Kidney capillary endothelial cell (primary cell): Measurements from ENCODE around the gene PHKB.
"Not testable (repeated sequence)": the region's sequence is repeated elsewhere in the genome, so short reads cannot be mapped to it uniquely, and the experiment has no call there.

Source experiments
- DNase-seq: peaks from one replicate; pipeline ENCODE4 v3.0.0-alpha.2; 2018; ENCODE audit warnings: low spot score

The PHKB gene

GRCh38 chr16:47507701-47508100, 46.6 kb downstream of the PHKB start:
- no peak for DNase-seq

DNA sequence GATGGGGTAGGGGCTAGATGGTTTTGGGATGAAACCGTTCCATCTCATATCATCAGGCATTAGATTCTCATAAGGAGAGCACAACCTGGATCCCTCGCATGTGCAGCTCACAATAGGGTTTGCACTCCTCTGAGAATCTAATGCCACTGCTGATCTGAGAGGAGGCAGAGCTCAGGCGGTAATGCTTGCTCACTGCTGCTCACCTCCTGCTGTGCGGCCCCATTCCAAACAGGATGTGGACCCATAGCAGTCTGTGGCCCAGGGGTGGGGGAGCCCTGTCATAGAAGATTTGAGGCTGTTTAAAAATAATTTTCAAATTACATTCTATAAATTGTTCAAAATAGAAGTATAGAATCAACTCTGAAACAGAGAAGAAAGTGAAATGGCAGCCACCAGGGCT, 50.8 kb downstream of the PHKB start:
- DNase-seq = no peak

GRCh38 chr16:47519037-47519436, 57.9 kb downstream of the PHKB start:
- DNase-seq = no peak

- no peak for DNase-seq
Observed at GRCh38 chr16:47519546-47519945, 58.4 kb downstream of the PHKB start.

DNA sequence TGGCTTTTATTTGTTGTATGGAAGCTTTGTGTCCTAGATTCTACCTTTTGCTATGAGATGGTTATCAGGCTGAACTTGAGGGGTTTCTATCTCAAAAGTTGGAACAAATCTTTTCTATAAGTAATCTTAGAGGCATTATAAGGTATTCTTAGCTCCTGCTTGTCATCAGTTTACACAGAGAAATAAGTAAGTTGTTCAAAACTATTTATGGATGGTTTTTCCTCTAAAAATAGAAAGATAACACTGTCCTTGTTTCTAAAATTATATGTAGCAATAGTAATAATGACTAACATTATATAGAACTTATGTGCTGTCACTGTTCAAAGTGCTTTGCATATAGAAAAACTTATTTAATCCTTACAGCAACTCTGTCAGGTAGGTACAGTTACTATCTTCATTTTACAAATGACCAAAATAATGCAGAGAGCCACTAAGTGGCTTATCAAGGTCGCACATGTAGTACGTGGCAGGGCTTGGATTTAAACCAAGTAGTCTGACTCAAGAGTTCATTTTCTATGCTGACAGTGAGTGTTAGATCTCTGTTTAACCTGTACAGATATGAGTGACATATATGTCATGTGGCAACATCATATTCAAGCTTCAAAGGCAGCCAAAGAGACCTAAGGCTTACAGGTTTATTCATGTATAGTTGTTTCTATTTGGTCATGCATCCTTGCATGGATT, 59.0 kb downstream of the PHKB start:
- DNase-seq = no peak

DNA sequence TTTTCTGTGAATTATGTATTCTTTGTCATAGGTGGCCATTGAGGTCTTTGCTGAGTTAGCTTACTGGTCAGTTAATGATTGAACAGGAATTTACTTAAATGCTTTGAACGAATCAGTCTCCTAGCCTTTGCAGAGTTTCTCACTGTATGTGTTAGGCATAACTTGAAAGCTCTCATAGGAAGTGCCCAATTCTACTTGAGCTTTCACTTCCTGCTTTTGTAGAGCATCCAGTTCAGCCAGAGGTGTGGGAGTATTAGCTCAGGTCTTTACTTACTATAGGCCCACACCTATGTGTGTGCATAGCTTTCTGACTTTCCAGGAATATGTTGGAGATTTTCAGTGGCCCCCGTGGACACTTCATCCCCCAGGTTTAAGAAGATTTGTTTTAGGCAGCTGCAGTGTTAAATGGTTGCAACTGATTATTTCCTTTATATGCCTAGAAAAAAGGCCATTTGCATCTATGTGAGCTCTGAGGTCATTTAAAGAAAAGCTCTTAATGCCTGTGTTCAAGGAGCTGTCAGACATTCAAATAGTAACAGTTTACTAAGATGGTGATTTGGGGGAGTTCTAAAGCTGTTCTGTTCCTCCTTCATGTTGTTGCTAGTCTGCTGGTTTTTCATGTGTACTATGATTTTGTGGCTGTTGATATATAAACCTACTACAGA, 62.3 kb downstream of the PHKB start:
- DNase-seq = peak; percentile 4

DNA sequence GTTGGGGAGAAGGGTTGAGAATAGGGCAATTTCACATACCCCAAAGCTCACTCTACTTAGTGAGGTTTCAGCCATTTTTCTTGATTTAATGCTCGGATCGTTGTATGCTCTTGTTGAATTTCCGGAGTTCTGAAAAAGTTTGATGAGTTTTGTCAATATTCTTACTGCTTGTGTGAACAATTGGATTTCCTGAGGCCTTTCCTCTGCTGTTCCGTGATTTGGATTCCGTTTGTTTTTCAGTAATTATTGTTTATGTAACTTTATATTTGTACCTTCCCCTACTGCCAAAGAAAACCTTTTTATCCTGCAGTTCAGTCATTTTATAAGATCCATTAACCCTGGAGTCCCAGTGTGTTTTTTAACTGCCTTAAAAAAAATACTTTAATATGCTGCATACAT, 62.9 kb downstream of the PHKB start:
- no peak for DNase-seq

DNA sequence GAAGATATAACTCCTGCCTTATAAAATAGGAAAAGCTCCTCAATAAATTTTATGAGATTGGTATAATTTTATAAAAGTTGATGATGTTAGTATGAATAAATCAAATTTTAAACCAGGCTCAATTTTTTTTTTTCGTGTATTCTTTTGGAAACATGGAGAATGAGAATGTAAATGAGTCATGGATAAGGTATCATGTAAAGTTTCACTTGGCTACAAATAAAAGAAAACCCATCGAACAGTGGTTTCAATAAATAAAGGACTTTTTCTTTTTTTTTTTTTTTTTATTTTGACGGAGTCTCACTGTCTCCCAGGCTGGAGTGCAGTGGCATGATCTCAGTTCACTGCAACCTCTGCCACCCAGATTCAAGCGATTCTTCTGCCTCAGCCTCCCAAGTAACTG, 67.3 kb downstream of the PHKB start:
- DNase-seq = no peak

DNA sequence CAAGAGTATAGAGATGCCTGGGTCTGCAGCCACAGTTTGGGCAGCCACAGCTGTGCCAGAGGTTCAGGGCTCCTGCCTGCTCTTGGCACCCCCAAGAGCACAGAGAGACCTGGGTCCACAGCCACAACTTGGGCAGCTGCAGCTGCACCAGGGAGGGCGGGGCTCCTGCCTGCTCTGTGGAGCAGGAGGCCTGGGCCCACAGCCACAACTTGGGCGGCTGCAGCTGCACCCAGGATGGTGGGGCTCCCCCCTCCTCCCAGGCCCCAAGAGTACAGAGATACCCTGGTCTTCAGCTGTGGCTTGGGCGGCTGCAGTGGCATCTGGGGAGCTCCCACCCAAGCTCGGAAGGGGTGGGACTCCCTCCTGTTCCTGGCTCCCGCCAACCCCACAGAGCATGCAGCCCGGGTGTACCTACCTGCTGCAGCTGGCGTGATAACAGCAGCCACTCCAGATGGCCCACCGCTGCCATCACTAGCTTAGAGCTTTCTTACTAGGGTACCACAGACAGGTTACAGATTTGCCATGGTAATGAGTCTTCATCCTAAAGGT, 72.7 kb downstream of the PHKB start:
- no peak for DNase-seq

- no peak for DNase-seq
Observed at GRCh38 chr16:47538472-47538871, 77.3 kb downstream of the PHKB start.

- not testable (repeated sequence) for DNase-seq
Observed at GRCh38 chr16:47539707-47540670, 78.9 kb downstream of the PHKB start.

GRCh38 chr16:47541135-47541534, 80.0 kb downstream of the PHKB start:
- DNase-seq = not testable (repeated sequence)

DNA sequence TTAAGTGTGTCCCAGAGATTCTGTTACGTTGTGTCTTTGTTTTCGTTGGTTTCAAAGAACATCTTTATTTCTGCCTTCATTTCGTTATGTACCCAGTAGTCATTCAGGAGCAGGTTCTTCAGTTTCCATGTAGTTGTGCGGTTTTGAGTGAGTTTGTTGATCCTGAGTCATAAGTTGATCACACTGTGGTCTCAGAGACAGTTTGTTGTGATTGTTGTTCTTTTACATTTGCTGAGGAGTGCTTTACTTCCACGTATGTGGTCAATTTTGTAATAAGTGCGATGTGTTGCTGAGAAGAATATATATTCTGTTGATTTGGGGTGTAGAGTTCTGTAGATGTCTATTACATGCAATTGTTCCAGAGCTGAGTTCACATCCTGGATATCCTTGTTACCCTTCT, 83.1 kb downstream of the PHKB start:
- DNase-seq = not testable (repeated sequence)

- not testable (repeated sequence) for DNase-seq
Observed at GRCh38 chr16:47551185-47551584, 90.1 kb downstream of the PHKB start.

- DNase-seq = not testable (repeated sequence)
Observed at GRCh38 chr16:47551767-47552166, 90.6 kb downstream of the PHKB start.

DNA sequence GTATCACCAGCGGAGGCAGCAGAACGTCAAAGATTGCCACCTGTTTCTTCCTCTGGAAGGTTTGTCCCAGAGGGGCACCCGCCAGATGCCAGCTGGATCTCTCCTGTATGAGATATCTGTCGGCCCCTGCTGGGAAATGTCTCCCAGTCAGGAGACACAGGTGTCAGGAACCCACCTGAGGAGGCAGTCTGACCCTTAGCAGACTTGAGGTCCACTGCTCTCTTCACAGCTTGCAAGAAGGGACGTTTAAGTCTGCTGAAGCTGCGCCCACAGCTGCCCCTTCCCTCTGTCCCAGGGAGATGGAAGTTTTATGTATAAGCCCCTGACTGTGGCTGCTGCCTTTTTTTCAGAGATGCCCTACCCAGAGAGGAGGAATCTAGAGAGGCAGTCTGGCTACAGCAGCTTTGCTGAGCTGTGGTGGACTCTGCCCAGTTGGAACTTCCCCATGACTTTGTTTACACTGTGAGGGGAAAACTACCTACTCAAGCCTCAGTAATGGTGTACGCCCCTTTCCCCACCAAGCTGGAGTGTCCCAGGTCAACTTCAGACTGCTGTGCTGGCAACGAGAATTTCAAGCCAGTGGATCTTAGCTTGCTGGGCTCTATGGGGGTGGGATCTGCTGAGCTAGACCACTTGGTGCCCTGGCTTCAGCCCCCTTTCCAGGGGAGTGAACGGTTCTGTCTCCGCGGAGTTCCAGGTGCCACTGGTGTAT, 92.9 kb downstream of the PHKB start:
- no peak for DNase-seq

- DNase-seq = not testable (repeated sequence)
Observed at GRCh38 chr16:47554587-47554986, 93.5 kb downstream of the PHKB start.

- no peak for DNase-seq
Observed at GRCh38 chr16:47561286-47561685, 100.2 kb downstream of the PHKB start.

DNA sequence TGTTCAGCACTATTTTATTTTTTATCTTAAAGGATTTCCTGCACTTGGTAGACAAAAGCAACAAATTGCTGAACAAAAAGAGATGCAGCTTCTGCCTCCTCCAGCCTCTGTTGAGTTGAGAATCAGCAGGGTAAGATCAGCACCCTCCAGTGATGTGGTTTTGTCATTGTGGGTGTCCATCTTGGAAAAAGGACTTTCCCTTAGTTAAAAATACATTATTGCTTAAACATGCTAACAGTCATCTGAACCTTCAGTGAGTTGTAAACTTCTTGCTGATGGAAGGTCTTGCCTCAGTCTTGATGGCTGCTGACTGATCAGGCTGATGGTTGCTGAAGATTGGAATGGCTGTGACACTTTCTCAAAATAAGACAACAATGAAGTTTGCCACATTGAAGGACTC, 101.2 kb downstream of the PHKB start:
- no peak for DNase-seq

DNA sequence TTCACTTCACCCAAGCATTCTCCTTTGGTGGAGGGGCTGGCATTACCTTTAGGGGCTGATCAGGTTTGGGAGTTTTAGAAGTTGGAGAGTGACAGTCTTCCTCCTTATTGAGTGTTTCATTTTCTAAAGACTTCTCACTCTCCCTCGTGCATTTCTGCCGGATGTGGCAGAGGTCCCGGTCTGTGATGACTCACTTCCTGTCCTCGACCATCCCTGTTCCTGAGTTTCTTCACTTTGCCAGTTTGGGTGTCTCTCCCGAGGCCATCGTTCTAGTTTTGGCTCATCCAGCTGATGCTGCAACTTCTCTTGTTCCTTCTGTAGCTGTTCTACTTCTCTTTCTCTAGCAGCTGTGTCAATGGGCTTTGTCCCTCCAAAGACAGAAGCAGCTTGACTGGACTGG, 104.3 kb downstream of the PHKB start:
- DNase-seq = peak; percentile 7

DNA sequence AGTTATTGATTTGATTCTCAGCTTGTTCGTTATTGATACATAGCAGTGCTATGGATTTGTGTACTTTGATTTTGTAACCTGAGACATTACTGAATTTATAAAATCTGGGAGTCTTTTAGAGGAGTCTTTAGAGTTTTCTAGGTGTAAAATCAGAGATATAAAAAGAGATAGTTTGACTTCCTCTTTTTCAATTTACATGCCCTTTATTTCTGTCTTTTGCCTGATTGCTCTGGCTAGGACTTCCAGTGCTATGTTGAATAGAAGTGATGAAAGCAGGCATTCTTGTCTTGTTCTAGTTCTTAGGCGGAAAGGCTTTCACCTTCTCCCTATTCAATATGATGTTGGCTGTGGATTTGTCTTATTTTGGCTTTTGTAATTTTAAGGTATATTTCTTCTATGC, 106.2 kb downstream of the PHKB start:
- DNase-seq = no peak

GRCh38 chr16:47568351-47568750, 107.2 kb downstream of the PHKB start:
- no peak for DNase-seq
